HepG2 (cell line): Measurements from ENCODE around the gene PIRT.

Experiments
- BHLHE40 ChIP-seq: IDR thresholded peaks from 2 replicates; pipeline ENCODE4 v1.6.1; 2011; ENCODE audit warnings: low read length, improper control_type of control experiment
- CBX1 ChIP-seq: IDR thresholded peaks from one replicate; pipeline ENCODE4 v1.6.1; 2016; ENCODE audit warnings: antibody characterized with exemption, low read depth
- HDAC6 ChIP-seq: fragments of 200-600 bp; sonication (generic); IDR thresholded peaks from 2 replicates; pipeline ENCODE4 v1.7.0; 2017; ENCODE audit warnings: mild to moderate bottlenecking, antibody characterized with exemption, low read length, low read depth
- MBD4 ChIP-seq: IDR thresholded peaks from 2 replicates; pipeline ENCODE4 v1.6.1; 2012; ENCODE audit warnings: low read length, inconsistent platforms, borderline replicate concordance
- POLR2A ChIP-seq, 2 experiments: IDR thresholded peaks; 2 replicates each; pipeline ENCODE4 v1.6.1; 2011; ENCODE audit warnings: low read depth in 2 of 2, low read length in 2 of 2, mild to moderate bottlenecking in 1 of 2, moderate library complexity in 1 of 2; ENCODE audit not compliant: insufficient read depth in 1 of 2
- SMC3 ChIP-seq: IDR thresholded peaks from 2 replicates; pipeline ENCODE4 v1.6.1; 2011; ENCODE audit warnings: low read length, improper control_type of control experiment
- ZBTB42 ChIP-seq: sonication (generic); formaldehyde crosslinking; IDR thresholded peaks from 2 replicates; pipeline ENCODE4 v1.5.0; 2020; ENCODE audit warnings: mild to moderate bottlenecking, missing genetic modification reagents
- ZNF879 ChIP-seq: sonication (generic); formaldehyde crosslinking; IDR thresholded peaks from 2 replicates; pipeline ENCODE4 v1.8.1; 2023; ENCODE audit warnings: missing genetic modification reagents
- ZZZ3 ChIP-seq: sonication (generic); formaldehyde crosslinking; IDR thresholded peaks from 2 replicates; pipeline ENCODE4 v1.4.0; 2020; ENCODE audit warnings: missing genetic modification reagents, mild to moderate bottlenecking, borderline replicate concordance
- TF ChIP-seq, protein P1 (sequence below): sonication (generic); formaldehyde crosslinking; IDR thresholded peaks from 2 replicates; pipeline ENCODE4 v1.4.0; 2020; ENCODE audit warnings: missing genetic modification reagents

DNA sequence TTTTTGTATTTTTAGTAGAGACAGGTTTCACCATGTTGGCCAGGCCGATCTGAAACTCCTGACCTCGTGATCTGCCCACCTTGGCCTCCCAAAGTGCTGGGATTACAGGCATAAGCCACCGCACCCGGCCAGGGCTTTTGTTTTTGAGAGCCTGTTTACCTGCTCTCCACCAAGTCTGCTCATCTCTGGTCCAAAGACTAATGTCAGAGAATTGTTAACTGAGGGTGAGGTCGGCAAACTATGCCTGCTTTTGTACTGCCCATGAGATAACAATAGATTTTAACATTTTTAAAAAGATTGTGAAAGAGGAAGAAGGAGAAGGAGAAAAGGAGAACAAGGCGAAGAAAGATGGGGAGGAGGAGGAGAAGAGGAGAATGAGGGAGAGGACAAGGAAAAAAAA is 60.0 kb downstream of the PIRT start:
- TF ChIP-seq, protein P1, sequence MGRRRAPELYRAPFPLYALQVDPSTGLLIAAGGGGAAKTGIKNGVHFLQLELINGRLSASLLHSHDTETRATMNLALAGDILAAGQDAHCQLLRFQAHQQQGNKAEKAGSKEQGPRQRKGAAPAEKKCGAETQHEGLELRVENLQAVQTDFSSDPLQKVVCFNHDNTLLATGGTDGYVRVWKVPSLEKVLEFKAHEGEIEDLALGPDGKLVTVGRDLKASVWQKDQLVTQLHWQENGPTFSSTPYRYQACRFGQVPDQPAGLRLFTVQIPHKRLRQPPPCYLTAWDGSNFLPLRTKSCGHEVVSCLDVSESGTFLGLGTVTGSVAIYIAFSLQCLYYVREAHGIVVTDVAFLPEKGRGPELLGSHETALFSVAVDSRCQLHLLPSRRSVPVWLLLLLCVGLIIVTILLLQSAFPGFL = no peak
- TF ChIP-seq ZNF879 (CRISPR knock-in tag) (no peak), ZZZ3 (CRISPR knock-in tag) (no peak), HDAC6 (no peak), BHLHE40 (no peak), POLR2A (IDR thresholded peaks at IDR 0.05; ENCODE audit: insufficient read depth in 1 of 2, low read depth in 2 of 2, low read length in 2 of 2) (no peak), SMC3 (no peak), MBD4 (no peak), CBX1 (no peak), ZBTB42 (CRISPR knock-in tag) (no peak)
